NCI-H1417 (cell line): ENCODE data around the gene CNOT4.
"Not testable (repeated sequence)": the region's sequence is repeated elsewhere in the genome, so short reads cannot be mapped to it uniquely, and the experiment has no call there.

Experiments
- DNase-seq, 3 experiments: peaks; one replicate each; lab custom pipeline; 2025; lab: John Stamatoyannopoulos, UW

Gene CNOT4

DNA sequence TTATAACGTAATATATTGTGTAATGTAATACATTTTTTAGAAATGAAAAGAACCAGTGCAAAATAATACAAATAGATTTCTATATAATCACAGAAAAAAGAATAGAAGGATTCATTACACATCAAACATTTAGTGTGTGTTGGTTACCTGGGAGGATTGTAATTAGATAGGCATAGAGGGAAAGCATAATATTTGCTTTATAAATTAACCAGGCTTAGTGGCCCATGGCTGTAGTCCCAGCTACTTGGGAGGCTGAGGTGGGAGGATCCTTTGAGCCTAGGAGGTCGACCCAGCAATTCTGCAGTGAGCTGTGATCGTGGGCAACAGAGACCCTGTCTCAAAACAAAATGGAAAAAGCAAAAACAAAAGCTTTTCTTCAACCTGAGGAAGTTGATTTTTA, 5.0 kb upstream of the CNOT4 start:
- peak in 1 of 3 experiments; percentile 9 for DNase-seq

DNA sequence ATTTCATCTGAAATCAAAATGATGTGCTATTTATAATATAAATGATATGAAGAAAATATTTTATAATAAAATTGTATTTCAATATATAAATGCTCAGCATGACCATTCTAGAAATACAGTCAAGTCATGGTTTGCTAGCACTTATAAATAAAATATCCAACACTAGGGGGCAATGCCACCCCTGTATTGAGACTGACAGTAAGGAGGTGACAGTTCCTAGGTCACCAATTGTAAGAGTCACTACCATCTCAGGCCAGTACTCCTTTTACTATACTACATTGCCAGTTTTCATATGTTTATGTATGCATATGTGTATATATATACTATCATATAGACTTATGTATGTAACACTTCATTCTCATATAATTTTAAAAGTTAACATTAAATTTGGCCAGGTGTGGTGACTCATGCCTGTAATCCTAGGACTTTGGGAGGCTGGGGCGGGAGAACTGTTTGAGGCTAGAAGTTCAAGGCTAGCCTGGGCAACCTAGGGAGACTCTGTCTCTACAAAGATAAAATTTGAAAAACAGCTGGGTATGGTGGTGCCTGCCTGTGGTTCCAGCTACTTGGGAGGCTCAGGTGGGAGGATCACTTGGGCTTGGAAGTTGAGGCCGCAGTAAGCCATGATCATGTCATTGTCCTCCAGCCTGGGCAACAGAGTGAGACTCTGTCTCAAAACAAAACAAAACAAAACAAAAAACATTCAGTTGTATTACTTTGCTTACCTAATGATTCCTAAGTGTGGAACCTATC, 2.4 kb upstream of the CNOT4 start:
- peak; percentile 15 to 73 (median 26) for DNase-seq

DNA sequence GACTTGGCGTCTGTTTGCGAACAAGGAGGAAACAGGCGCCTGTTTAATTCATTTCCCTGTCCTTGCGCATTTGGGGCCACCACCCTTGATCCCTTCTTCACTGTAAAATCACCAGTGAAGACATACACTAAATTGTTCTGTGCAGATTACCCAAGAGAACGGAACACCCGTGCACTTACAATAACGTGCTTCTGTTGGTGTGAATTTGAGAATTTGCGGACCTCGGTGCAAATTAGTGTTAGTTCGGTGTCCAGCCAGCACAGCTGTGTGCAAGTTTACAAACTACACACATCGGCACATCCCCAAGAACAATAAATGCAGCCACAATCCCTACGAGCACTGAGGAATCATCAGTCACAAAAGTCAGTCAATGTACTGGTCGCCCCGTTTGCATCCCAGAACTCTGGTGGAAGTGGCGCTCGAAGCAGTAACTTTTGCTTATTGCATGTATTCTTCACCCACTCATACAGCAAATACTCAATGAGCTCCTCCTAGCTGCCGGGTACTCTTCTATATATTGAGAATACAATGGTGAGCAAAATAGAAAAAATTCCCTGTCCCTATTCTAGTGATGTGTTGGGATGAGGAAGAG, 786 bp upstream of the CNOT4 start:
- no peak for DNase-seq

DNA sequence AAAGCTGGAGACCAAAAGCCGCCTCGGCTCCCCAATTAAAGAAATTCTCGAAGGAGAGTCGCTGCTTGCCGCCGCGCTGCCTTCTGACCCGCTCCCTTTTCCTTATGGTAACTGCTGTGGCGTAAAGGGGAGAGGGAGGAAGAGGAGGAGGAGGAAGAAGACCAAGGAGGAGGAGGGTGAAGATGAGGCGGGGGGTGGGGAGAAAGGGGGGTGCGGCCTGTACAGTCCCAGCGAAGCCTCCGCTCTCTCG, 388 bp downstream of the CNOT4 start:
- no peak for DNase-seq

DNA sequence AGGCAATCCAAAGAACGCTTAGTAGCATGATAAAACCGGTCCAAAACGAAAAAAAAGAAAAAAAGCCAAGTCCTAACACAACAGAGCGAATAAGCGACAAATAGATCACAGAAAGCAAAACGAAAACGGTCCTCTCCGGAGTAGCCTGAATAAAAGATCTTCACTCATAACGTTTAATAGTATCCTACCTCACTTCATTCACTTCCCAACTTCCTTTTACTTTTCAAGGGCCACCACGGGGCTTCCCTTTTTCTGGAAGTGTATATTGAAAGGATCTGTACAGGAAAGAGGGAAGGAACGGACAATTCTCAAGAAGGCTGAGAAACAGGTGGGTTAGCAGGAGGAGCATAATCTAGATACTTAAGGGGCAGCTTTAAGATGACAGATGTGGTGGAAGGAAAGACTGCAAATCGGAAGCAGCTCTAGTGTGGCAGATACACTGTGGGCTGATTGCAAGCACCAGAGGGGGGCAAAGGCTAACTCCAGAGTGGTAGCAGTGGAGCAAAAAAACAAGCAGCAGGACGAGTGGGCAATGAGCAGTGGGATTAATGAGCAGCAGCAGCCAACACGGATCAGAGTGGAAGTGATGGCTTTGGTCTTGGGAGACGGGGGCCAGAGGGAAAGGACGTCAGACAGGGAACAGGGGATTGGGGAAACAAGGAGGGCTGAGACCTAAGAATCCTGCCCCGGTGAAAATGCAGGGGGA, 866 bp downstream of the CNOT4 start:
- DNase-seq, result peak; percentile 33 to 78 (median 65)

DNA sequence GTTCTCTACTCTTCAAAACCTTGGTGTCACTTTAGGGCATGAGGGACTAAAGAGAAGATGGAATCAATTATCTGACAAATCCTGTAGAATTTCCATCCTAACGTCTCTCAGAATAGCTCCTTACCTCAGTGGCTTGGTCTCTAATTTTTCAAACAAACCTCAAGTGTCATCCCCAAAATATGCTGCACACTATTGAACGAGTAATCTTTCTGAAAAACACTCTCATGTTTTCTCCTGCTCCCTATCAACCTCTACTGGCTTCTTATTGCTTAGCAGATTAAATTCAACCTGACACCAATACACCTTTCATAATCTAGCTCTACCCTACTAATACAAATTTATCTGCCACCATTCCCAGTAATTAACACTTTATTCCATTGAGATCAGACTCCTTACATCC, 8.5 kb downstream of the CNOT4 start:
- DNase-seq, result no peak

DNA sequence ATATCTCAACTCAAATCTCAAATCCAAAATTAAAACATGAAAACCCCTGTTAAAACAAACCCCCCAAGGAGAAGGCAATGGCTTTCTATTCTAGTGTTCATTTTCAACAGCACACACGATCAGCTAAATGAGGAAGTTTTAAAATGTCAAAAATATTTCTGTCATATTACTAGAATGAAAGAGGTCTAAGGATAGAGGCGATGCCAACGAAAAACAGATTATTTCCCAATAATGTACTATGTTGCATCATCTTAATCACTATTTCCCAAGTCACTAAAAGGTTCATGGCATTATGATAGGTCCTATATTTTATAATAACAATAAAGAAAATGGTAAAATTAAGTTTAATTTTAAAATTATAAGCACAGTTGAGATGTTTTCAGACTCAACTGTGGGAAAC, 10.1 kb downstream of the CNOT4 start:
- no peak for DNase-seq

DNA sequence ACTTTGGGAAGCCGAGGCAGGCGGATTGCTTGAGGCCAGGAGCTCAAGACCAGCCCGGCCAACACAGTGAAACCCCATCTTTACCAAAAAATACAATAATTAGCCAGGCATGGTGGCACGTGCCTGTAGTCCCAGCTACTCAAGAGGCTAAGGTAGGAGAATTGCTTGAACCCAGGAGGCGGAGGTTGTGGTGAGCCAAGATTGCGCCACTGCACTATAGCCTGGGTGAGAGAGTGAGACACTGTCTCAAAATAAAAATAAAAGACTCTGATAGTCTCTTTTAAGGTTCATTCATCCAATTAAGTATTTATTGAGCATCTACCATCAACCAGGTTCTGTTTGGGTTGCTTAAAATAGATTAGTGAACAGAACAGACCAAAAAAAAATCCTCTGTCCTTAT, 12.7 kb downstream of the CNOT4 start:
- not testable (repeated sequence) for DNase-seq

DNA sequence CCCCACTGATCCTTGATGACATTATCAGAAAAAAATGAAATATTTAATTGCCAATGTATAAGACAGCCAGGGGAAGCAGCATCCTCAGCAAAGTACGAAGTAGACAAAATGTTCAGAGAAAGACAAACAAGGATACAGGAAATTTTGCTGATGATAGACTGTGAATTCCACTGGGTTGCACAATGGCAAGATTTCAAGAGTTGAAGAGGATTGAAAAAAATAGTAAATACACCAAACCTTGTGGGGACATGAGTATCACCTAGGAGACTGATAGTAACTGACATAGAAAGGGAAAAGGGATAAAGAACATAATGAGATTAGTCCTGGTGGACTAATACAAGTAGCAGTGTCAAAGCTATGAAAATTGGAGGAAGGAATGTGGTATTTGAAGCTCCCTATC, 16.5 kb downstream of the CNOT4 start:
- no peak for DNase-seq

DNA sequence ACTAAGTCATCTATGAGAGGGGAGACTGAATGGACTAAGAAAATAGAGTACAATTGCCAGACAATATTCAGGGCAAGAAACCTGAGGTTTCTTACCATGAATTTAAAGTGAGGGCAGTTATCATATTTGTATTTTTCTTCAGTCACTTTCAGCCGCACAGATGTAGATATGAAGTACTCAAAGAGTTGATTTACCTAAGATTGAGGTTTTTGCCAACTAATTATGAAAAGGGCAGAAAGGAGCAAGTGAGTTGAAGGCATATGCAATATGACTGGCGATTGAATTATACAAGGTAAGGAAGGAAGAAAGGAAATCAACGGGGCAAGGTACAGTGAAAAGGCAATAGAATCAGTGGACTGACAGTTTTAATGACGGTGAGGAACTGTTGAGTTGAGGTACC, 17.8 kb downstream of the CNOT4 start:
- DNase-seq, result no peak

DNA sequence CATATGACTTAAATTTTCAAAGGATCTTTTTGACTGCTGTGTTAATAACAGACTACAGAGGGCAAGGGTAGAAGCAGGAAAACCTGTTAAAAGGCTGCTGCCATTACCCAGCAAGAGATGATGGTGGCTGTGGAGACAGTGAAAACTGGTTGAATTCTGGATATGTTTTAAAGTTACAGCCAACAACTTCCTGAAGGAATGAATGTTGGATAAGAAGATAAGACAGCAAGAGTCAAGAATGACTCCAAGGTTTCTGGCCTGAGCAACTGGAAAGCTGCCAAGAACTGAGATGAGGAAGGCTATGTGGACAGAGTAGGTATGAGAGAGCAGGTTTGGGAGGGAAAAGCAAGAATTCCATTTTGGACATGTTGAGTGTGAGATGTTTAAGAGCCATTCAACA, 19.1 kb downstream of the CNOT4 start:
- DNase-seq, result no peak

DNA sequence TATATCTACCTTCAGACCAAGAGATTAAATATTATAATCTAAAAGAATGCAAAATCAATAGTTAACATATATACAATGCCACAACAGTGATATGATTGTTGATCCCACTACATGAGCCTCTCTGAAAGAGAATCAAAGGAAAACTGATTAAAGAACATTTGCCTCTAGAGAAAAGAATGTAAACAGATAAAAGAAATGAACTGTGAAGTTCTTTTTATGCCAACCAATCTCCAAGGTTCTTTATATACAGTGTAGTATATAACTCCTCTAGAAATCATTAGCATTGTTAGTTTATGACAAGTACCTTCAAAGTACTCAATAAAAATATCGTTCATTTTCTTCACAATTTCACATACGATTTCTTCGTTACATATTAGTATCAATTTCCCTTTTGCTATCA, 20.1 kb downstream of the CNOT4 start:
- DNase-seq, result no peak

DNA sequence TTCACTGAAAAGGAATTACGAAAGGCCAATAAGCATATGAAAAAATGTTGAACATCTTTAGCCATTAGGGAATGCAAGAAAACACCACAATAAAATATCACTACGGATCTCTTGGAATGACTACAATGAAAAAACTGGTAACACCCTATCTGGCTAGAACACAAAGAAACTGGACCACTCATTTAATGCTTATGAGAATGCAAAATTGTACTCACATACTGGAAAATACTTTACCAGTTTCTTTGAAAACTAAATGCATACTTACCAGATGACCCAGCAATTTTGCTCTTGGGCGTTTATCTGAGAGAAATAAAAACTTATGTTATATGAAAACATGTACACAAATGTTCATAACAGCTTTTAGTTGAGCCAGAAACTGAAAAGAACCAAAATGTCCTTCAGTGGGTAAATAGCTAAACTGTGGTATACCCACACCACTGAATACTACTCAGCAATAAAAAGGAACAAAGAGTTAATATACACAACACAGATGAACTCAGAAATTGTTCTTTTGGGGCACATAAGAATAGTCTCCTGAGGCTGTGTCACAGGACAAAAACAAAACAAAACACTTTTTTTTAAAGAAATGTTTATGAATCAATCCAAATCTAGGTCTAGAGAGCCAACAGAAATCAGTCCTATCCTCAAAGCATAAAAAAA, 23.5 kb downstream of the CNOT4 start:
- DNase-seq, result no peak

DNA sequence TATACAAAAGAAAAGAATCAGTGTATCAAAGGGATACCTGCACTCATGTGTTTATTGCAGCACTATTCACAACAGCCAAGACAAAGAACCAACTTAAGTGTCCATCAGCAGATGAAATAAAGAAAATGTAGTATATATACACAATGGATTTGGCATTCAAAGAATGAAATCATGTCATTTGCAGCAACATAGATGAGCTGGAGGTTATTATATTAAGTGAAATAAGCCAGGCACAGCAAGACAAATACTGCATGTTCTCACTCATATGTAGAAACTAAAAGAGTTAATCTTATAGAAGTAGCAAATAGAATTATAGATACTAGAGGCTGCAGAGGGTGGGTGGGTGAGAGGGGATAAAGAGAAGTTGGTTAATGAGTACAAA, 28.3 kb downstream of the CNOT4 start:
- no peak for DNase-seq

DNA sequence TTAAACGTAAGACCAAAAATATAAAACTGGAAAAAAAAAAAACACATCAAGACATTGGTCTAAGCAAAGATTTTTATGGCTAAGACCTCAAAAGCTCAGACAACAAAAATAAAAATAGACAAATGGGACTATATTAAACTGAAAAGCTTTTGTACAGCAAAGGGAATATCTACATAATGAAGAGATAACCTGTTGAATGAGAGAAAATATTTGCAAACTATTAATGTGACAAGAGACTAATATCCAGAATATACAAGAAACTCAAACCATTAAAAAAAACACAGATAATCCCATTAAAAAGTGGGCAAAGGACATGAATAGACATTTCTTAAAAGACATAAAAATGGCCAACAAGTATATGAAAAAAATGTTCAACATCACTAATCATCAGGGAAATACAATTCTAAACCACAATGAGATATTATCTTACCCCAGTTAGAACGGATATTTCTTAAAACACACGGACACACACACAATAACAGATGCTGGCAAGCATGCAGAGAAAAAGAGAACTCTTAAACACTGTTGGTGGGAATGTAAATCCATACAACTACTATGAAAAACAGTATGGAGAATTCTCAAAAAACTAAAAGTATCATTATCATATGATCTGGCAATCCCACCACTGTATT, 28.8 kb downstream of the CNOT4 start:
- DNase-seq, result no peak

DNA sequence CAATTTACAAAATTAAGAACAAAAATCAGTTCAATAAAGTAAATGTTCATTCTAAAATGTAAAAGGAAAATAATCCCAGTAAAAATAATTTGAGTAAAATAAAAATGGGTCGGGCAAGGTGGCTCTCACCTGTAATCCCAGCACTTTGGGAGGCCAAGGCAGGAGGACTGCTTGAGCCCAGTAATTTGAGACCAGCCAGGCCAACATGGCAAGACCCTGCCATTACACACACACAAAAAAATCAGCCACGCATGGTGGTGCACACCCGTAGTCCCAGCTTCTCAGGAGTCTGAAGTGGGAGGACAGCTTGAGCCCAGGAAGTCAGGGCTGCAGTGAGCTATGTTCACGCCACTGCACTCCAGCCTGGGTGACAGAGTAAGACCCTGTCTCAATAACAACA, 34.4 kb downstream of the CNOT4 start:
- DNase-seq, result no peak

DNA sequence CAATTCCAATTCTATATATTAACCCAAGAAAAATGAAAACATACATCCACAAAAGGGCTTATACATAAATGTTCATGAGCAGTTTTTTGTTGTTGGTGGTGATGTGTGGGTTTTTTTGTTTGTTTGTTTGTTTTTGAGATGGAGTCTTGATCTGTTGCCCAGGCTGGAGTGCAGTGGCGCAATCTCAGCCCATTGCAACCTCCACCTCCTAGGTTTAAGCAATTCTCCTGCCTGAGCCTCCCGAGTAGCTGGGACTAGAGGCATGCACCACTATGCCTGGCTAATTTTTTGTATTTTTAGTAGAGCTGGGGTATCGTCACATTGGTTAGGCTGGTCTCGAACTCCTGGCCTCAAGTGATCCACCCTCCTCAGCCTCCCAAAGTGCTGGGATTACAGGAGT, 40.2 kb downstream of the CNOT4 start:
- DNase-seq, result not testable (repeated sequence)

DNA sequence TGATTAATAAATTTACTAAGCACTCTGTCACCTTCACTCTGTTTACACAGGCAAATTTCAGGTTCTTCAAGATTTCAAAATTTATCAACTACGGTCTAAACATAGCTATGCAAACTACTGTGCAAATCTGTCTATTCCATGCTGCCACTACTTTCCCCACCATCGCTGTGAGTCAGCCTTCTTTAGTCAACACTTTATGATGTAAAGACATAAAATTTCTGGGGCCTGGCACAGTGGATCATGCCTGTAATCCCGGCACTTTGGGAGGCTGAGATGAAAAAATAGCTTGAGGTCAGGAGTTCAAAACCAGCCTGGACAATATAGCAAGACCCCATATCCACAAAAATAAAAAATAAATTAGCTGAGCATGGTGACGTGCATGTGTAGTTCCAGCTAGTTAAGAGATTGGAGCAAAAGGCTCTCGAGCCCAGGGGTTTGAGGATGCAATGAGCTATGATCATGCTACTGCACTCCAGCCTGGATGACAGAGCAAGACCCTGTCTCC, 42.6 kb downstream of the CNOT4 start:
- no peak for DNase-seq

DNA sequence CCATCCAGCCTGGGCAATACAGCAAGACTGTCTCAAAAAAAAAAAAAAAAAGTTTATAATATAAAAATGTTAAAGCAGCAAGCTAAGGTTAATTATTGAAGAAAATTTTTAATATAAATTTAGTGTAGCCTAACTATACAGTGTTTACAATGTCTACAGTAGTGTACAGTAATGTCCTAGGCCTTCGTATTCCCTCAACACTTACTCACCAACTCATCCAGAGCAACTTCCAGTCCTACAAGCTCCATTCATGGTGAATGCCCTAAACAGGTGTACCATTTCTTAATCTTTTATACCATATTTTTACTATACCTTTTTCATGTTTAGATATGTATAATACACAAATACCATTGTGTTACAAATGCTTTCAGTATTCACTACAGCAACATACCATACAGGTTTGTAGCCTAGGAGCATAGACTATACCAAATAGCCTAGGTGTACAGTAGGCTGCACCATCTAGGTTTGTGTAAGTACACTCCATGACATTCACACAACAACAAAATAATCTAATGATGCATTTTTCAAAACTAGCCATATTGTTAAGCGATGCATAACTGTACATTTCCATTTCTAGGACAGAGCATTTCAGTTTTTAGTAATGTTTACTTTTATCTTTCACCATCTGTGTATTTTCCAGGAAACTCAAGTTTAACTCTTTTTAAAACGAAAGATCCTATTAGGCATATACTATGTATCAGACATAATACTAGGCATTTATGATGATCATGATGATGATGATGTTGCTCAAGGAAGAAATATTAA, 43.3 kb downstream of the CNOT4 start:
- no peak for DNase-seq

DNA sequence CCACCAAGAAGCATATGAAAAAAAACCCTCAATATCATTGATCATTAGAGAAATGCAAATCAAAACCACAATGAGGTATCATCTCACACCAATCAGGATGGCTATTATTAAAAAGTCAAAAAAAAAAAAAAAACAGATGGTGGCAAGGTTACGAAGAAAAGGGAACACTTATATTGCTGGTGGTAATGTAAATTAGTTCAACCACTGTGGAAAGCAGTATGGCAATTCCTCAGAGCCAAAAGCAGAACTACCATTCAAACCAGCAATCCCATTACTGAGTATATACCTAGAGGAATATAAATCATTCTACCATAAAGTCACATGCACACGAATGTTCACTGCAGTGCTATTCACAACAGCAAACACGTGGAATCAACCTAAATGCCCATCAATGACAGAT, 46.0 kb downstream of the CNOT4 start:
- DNase-seq, result no peak

DNA sequence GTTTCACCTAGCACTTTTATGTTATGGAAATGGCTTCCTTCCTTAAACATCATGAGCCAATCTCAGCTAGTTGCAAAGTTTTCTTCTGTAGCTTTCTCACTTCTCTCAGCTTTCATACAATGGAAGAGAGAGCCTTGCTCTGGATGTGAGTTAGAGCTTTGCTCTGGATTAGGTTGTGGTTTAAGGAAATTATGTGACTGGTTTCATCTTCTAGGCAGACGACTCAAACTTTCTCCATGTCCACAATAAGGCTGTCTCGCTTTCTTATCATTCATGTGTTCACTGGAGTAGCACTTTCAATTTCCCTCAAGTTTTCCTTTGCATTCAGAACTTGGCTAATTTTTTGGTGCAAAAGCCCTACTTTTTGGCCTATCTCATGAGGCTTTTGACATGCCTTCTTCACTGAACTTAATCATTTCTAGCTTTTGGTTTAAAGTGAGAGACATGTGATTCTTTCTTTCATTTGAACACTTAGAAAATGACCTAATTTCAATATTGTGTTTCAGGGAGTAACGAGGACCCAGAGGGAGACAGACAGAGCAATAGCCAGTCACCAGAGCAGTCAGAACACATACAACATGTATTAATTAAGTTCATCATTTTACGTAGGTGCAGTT, 49.8 kb downstream of the CNOT4 start:
- DNase-seq, result no peak
